Thyroid gland (tissue), 4 donors: ENCODE data around the gene SLC22A1. TPM values are rescaled to one million over a fixed set of nuclear protein-coding genes. Genes with fewer than 3 reads are reported as not detected.

ENCODE experiments used
- DNase-seq, 2 donors: peaks; one replicate each; pipeline ENCODE4 v3.0.0-alpha.2; 2019
- H3K27ac ChIP-seq, 3 donors: fragments of 200-600 bp; sonication (generic); 1 replicate in 2 of 3; 2 replicates in 1 of 3; pipeline ENCODE4 v1.5.1; 2016 to 2019; ENCODE audit warnings: mild to moderate bottlenecking in 1 of 3, moderate library complexity in 1 of 3
- H3K27me3 ChIP-seq: fragments of 200-600 bp; sonication (generic); one replicate; pipeline ENCODE4 v1.5.1; 2019
- H3K36me3 ChIP-seq, 2 donors: fragments of 200-600 bp; sonication (generic); one replicate each; pipeline ENCODE4 v1.5.1; 2016 to 2019
- H3K4me1 ChIP-seq, 2 donors: fragments of 200-600 bp; sonication (generic); one replicate each; pipeline ENCODE4 v1.5.1; 2017 to 2019
- H3K4me3 ChIP-seq, 3 donors: fragments of 200-600 bp; sonication (generic); replicated peaks in 1 of 3; 1 replicate in 2 of 3; 2 replicates in 1 of 3; pipeline ENCODE4 v1.5.1; 2016; ENCODE audit warnings: mild to moderate bottlenecking in 1 of 3
- H3K9me3 ChIP-seq: fragments of 200-600 bp; sonication (generic); one replicate; pipeline ENCODE4 v1.5.1; 2017
- CTCF ChIP-seq, 6 experiments: fragments of 200-600 bp in 3 of 6; fragments of 450-650 bp in 3 of 6; sonication (generic) in 3 of 6; IDR thresholded peaks; one replicate each; pipeline ENCODE4 v1.5.1; 2016 to 2019; ENCODE audit warnings: antibody characterized with exemption in 6 of 6, mild to moderate bottlenecking in 2 of 6, inconsistent platforms in 1 of 6, moderate library complexity in 1 of 6
- POLR2A ChIP-seq, 2 donors: fragments of 450-650 bp; IDR thresholded peaks; one replicate each; pipeline ENCODE4 v1.6.1; 2017; ENCODE audit warnings: antibody characterized with exemption in 2 of 2, mild to moderate bottlenecking in 2 of 2, moderate library complexity in 1 of 2
- WGBS, 2 donors: methylation state at CpG; one replicate each; pipeline ENCODE4 v1.1.5; 2017; 5-methylcytosine and 5-hydroxymethylcytosine counted together
- intact Hi-C: fragments of 100-400 bp; cut with DNase I; formaldehyde crosslinking; loops from one replicate; pipeline ENCODE4 v1.15.1; 2023
- total RNA-seq, 4 donors: library from RNA; depleted of rRNA; stranded (reverse); fragments of >200 nt; gene quantifications; one replicate each; pipeline ENCODE4 v1.2.3, GENCODE V29; 2016

Gene SLC22A1
- total RNA-seq, 4 donors from 2014 or later, result 2.0 to 4.8 (median 3.7) TPM

- WGBS, 2 donors, result 82% methylated on average over 1 of the region's 1 CpG
- intact Hi-C loops, result no loop called here
- no peak for DNase-seq
These were observed 73.2 kb downstream of the SLC22A1 start for GRCh38 chr6:160194808-160195207.

GRCh38 chr6:160197662-160198061 lies 76.0 kb downstream of the SLC22A1 start:
- no peak for DNase-seq
- Histone ChIP-seq H3K4me3 (no peak overlapping the region), H3K4me1 (peaks cover 0 to 7% of the 10 kb centered on the region in 2 donors), H3K9me3 (no peaks in the 10 kb centered on the region), H3K36me3 (no peaks in the 10 kb centered on the region), H3K27me3 (no peaks in the 10 kb centered on the region), H3K27ac (no peak overlapping the region)
- intact Hi-C loops, result no loop called here
- TF ChIP-seq POLR2A (IDR thresholded peaks at IDR 0.05), result no peak
- TF ChIP-seq CTCF (IDR thresholded peaks at IDR 0.05), result no peak

More at GRCh38 chr6:160194808-160195207, 73.2 kb downstream of the SLC22A1 start:
- Histone ChIP-seq H3K4me1 (no peaks in the 10 kb centered on the region), H3K27me3 (no peaks in the 10 kb centered on the region), H3K36me3 (no peaks in the 10 kb centered on the region), H3K9me3 (no peaks in the 10 kb centered on the region), H3K4me3 (no peak overlapping the region), H3K27ac (no peak overlapping the region)
- no peak for TF ChIP-seq CTCF (IDR thresholded peaks at IDR 0.05)

- TF ChIP-seq CTCF (IDR thresholded peaks at IDR 0.05), result no peak
- no peak for TF ChIP-seq POLR2A (IDR thresholded peaks at IDR 0.05)
- Histone ChIP-seq H3K4me1 (peaks cover 5 to 7% of the 10 kb centered on the region in 2 donors), H3K9me3 (no peaks in the 10 kb centered on the region), H3K27me3 (no peaks in the 10 kb centered on the region), H3K27ac (no peak overlapping the region), H3K4me3 (no peak overlapping the region), H3K36me3 (no peaks in the 10 kb centered on the region)
- DNase-seq, result no peak
- 52 to 54% methylated on average over 3 of the region's 3 CpGs for WGBS, 2 donors
- intact Hi-C loops, result no loop called here
These were observed 77.1 kb downstream of the SLC22A1 start for GRCh38 chr6:160198606-160199211.

- Histone ChIP-seq H3K9me3 (no peaks in the 10 kb centered on the region), H3K27me3 (no peaks in the 10 kb centered on the region), H3K4me1 (peaks cover 5 to 7% of the 10 kb centered on the region in 2 donors), H3K27ac (no peak overlapping the region), H3K4me3 (no peak overlapping the region), H3K36me3 (no peaks in the 10 kb centered on the region)
- 90 to 95% methylated on average over 2 of the region's 2 CpGs for WGBS, 2 donors
- DNase-seq, result no peak
- intact Hi-C loops, result no loop called here
- TF ChIP-seq CTCF (IDR thresholded peaks at IDR 0.05) (no peak), POLR2A (IDR thresholded peaks at IDR 0.05) (no peak)
These were observed 79.4 kb downstream of the SLC22A1 start for GRCh38 chr6:160201061-160201460.

GRCh38 chr6:160202411-160202810 lies 80.8 kb downstream of the SLC22A1 start:
- H3K36me3 ChIP-seq, result no peaks in the 10 kb centered on the region
- H3K4me1 ChIP-seq, result peaks cover 5 to 7% of the 10 kb centered on the region in 2 donors
- H3K27me3 ChIP-seq, result no peaks in the 10 kb centered on the region
- H3K4me3 ChIP-seq, result no peak overlapping the region
- 23 to 26% methylated on average over 2 of the region's 2 CpGs for WGBS, 2 donors
- TF ChIP-seq CTCF (IDR thresholded peaks at IDR 0.05) (no peak), POLR2A (IDR thresholded peaks at IDR 0.05) (no peak)
- DNase-seq, result peak; percentile 37 to 48
- no peak overlapping the region for H3K27ac ChIP-seq
- intact Hi-C loops, result no loop called here
- no peaks in the 10 kb centered on the region for H3K9me3 ChIP-seq
